HG02678 (cell line): ENCODE results near the gene SCN1B.

Experiments used
- ATAC-seq: cut with Tn5 transposase; IDR thresholded peaks from one replicate; pipeline ENCODE4 v1.9.1; 2021; ENCODE audit warnings: mild to moderate bottlenecking, moderate library complexity; ENCODE audit not compliant: unreplicated experiment

The SCN1B gene

DNA sequence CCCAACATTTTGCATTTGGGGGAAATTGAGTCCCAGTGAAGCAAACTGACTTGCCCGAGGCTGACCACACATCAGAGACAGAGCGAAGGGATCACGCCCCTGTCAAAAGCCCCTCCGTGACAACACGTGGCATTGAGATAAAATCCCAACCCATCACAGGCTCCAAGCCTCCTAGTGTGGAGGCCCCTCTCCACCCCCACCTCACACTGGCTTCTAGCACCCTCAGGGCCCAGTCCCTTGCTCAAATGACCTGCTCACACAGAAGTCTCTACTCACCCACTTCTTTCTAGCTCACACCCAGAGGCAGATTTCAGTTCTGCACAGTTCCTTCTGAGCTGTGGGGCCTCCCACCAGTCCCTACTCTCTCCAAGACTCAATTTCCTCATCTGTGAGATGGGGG is 21.5 kb downstream of the SCN1B start:
- no peak for ATAC-seq

DNA sequence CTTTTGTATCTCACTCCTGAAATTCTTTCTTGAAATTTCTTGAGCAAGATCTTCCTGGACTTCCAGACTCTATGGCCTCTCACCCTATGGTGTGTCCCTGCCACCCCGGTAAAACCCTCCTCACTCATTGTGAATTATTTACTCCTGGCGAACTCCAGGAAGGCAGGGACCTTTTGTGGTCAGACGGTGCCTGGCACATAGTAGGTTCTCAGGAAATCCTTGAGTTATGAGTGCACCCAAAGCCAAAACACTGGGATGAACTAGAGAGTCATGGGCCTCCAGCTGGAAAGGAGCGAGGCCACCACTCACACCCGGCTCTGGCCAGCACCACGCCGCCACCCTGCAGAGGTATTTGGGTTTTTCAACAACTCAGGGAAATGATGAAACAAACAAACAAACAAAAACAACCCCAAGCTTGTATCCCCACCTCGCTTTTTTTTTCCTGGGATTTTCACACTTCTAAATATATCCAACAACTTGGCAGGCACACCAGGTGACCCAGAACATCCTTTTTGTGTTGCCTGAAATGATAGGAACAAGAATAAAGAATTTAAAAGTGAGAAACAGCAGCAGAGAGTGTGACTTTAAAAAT is 22.4 kb downstream of the SCN1B start:
- no peak for ATAC-seq

DNA sequence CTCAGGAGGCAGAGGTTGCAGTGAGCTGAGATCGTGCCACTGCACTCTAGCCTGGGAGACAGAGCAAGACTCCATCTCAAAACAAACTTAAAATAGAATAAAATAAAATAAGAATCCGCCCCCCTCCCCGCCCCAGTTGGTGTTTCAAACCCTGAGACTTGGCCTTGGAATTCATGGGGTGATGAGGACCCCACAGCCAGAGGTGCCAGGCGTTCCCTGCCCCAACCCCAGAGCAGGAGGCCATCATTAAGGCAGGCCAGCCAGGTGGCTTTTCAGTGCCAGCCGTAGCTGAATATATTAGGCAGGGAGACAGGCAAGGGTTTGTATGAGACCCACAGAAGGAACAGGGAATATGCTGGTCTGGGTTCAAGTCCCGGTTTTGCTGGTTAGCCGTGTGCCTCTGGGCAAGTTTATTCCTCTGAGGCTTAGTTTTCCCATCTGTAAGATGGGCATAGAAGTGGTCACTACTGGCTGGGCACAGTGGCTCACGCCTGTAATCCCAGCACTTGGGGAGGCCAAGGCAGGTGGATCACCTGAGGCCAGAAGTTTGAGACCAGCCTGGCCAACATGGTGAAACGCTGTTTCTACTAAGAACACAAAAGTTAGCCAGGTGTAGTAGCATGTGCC is 23.5 kb downstream of the SCN1B start:
- no peak for ATAC-seq

DNA sequence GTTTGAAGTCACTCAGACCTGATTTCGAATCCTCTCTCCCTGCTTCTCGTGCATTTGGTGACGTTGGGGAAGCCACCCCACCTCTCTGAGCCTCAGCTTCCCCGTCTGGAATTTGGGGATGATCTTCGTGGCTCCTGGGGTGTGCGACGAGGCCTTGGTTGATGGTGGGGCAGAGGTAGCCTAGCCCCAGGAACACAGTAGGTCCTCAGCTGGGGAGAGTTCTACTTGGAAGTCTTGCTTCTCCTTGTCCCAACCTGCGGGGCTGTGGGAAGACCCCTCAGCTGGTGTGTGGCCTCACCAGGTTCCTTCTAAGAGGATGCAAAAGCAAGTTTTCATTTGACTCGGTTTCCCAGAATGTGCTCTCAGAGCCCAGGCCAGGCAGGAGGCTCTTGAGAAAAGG is 24.4 kb downstream of the SCN1B start:
- no peak for ATAC-seq

GRCh38 chr19:35055715-35056179 is 25.5 kb downstream of the SCN1B start:
- no peak for ATAC-seq

GRCh38 chr19:35056513-35057063 is 26.3 kb downstream of the SCN1B start:
- ATAC-seq: no peak

DNA sequence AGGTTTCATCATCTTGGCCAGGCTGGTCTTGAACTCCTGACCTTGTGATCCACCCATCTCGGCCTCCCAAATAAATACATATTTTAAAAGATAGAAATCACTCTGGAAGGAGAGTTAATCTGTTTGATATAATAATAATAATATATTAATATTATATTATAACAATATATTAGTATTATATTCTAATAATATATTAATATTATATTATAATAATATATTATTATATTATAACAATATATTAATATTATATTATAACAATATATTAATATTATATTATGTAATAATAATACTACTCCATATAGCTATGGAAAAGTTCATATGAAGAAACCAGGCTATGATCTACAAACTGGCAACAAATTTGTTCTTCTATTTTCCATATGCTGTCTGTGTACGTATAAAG is 28.1 kb downstream of the SCN1B start:
- ATAC-seq: no peak

DNA sequence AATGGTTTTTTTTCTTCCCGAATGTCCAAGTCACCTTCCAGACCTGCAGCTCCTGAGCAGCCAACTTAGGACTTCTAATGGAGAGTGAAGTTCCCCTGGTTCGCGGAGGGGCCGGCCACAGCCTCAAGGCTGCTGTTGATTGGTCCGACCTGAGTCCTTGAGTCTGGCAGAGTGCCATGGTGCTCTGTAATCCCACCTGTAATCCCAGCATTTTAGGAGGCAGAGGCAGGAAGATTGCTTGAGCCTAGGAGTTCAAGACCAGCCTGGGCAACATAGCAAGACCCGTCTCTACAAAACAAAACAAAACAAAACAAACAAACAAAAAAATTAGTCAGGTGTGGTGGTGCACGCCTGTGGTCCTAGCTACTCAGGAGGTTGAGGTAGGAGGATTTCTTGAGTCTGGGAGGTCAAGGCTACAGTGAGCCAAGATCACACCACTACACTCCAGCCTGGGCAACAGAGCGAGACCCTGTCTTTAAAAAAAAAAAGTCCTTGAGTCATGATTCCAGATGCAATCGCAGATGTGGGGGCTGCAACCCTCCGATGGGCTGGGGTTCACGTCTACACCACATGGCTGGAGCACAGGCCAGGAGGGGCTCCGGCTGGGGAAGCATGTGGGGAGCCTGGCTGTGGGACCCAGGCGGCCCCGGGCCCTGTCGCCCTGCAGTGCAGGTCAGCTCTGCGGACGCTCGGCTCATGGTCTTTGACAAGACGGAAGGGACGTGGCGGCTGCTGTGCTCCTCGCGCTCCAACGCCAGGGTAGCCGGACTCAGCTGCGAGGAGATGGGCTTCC is 28.9 kb downstream of the SCN1B start:
- no peak for ATAC-seq

- no peak for ATAC-seq
These were observed 29.5 kb downstream of the SCN1B start for GRCh38 chr19:35059799-35060091.

- ATAC-seq: no peak
These were observed 30.0 kb downstream of the SCN1B start for GRCh38 chr19:35060160-35060855.

GRCh38 chr19:35061583-35062373 is 31.5 kb downstream of the SCN1B start:
- ATAC-seq: no peak

GRCh38 chr19:35062942-35063341 is 32.7 kb downstream of the SCN1B start:
- no peak for ATAC-seq

GRCh38 chr19:35063940-35064818 is 33.9 kb downstream of the SCN1B start:
- ATAC-seq: no peak

DNA sequence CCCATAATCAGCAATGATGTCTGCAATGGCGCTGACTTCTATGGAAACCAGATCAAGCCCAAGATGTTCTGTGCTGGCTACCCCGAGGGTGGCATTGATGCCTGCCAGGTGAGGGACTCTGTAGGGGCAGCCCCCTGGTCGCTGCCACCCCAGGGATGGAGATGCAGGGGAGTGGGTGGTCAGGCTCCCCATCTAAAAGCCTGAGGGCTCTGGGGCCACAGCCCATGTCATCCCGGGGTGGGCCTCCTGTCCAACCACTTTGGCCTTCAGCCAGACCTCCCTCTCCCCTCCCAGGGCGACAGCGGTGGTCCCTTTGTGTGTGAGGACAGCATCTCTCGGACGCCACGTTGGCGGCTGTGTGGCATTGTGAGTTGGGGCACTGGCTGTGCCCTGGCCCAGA is 35.3 kb downstream of the SCN1B start:
- no peak for ATAC-seq

DNA sequence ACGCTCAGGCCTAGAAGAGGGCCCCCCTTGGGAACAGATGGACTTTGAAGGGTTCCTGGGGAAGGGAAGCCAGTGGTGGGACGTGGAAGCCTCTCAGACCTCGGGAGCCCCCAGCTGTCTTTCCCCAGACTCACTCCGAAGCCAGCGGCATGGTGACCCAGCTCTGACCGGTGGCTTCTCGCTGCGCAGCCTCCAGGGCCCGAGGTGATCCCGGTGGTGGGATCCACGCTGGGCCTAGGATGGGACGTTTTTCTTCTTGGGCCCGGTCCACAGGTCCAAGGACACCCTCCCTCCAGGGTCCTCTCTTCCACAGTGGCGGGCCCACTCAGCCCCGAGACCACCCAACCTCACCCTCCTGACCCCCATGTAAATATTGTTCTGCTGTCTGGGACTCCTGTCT is 35.9 kb downstream of the SCN1B start:
- no peak for ATAC-seq

DNA sequence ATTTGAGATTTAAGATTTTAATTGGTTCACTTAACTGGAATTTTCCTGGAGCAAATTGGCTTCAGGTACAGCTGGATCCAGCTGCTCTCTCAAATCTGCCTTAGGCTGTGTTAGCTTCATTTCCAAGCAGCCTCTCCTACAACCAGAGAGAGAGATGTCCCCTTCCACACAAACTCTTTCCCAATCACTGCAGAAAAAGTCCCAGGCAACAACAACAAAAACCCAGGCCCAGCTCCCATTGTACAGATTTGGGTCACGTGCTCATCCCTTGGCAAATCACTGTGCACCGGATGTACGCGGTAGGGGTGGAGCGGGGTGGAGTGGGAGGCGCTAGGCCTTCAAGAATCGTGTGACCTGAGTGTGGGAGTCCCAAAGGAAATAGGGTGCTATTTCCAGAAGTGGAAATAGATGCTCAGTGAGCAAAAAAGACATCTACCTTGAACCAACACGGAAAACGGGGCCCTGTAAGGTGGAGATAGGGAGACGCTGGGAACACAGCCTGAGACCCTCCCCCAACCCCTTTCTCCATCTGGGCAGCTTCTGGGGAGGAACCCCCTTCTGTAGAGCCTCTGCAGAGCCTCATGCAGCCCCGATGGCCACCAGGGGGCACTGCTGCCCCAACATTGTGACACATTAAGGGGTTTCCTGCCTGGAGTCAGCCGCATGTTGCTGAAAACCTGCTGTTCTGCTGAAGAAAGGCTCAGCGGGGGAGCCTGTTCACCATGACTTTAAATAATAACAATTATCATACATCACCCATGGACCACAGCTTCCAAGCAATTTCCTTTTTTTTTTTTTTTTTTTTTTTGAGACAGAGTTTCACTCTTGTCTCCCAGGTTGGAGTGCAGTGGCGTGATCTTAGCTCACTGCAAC is 36.7 kb downstream of the SCN1B start:
- peak; percentile 62 for ATAC-seq

DNA sequence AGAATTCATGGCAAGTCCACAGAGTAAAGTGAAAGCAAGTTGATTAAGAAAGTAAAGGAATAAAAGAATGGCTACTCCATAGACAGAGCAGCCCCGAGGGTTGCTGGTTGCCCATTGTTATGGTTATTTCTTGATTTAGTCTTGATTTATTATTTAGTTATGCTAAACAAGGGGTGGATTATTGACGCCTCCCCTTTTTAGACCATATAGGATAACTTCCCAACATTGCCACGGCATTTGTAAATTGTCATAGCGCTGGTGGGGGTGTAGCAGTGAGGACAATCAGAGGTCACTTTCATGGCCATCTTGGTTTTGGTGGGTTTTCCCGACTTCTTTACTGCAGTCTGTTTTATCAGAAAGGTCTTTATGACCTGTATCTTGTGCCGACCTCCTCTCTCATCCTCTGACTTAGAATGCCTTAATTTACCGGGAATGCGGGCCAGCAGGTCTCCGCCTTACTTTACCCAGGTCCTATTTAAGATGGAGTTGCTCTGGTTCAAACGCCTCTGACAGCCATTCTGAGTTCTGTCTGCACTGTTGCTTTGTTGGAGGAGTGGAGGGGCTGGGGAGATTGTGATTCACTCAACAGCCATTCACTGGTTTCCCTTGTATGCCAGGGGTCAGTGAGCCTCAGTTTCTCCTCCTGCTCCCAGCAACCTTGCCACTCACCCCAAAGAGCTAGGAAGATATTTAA is 38.8 kb downstream of the SCN1B start:
- no peak for ATAC-seq

GRCh38 chr19:35069696-35070095 is 39.4 kb downstream of the SCN1B start:
- ATAC-seq: no peak
